IMR-90 (cell line): ENCODE data around the gene LMAN2. TPM values are rescaled to one million over a fixed set of nuclear protein-coding genes. Genes with fewer than 3 reads are reported as not detected.

Source experiments
- ATAC-seq: fragments of 200-7000 bp; cut with Tn5 transposase; 2 replicates; pipeline ENCODE4 v1.9.1; 2020; ENCODE audit warnings: low read depth, mild to moderate bottlenecking, moderate library complexity
- BruUV-seq: library from RNA; stranded (reverse); fragments of 400-500 nt; replicated peaks from 2 replicates; lab custom pipeline; 2021; lab: Mats Ljungman, UMichigan
- CTCF ChIA-PET: fragments of 300-600 bp; formaldehyde crosslinking; extraction: SDS; loops from one replicate; lab custom pipeline; 2021; ENCODE audit warnings: antibody characterized with exemption; lab: Yijun Ruan, JAX
- POLR2A ChIA-PET: fragments of 300-600 bp; sonication (Branson Sonifier 250); formaldehyde crosslinking; loops from one replicate; lab custom pipeline; 2022; ENCODE audit warnings: antibody characterized with exemption; ENCODE audit not compliant: unreplicated experiment; lab: Charles Lee
- DNase-seq: peaks from one replicate; pipeline ENCODE4 v3.0.0; 2013
- H2AFZ ChIP-seq: replicated peaks from 2 replicates; pipeline ENCODE3; 2013; ENCODE audit warnings: low read length, mild to moderate bottlenecking; ENCODE audit not compliant: poor library complexity
- H2AK5ac ChIP-seq: 2 replicates; pipeline ENCODE4 v1.6.1; 2013; ENCODE audit warnings: low read depth, low read length, inconsistent platforms
- H2AK9ac ChIP-seq: replicated peaks from 2 replicates; pipeline ENCODE3; 2013; ENCODE audit warnings: mild to moderate bottlenecking, low read depth, low read length, moderate library complexity; ENCODE audit not compliant: poor library complexity
- H2BK120ac ChIP-seq: 2 replicates; pipeline ENCODE4 v1.6.1; 2013; ENCODE audit warnings: low read depth, low read length, inconsistent platforms
- H2BK15ac ChIP-seq: 3 replicates; pipeline ENCODE4 v1.6.1; 2013; ENCODE audit warnings: low read depth, low read length, inconsistent platforms
- H2BK20ac ChIP-seq: 2 replicates; pipeline ENCODE4 v1.6.1; 2013; ENCODE audit warnings: low read depth, mild to moderate bottlenecking, inconsistent platforms, low read length, moderate library complexity
- H2BK5ac ChIP-seq: 2 replicates; pipeline ENCODE4 v1.6.1; 2013; ENCODE audit warnings: mild to moderate bottlenecking, low read depth, low read length, inconsistent platforms; ENCODE audit not compliant: poor library complexity, severe bottlenecking
- H3K14ac ChIP-seq: replicated peaks from 2 replicates; pipeline ENCODE4 v1.6.1; 2013; ENCODE audit warnings: low read depth, low read length, inconsistent platforms
- H3K18ac ChIP-seq: 2 replicates; pipeline ENCODE4 v1.6.1; 2013; ENCODE audit warnings: low read depth, low read length, control low read depth
- H3K23ac ChIP-seq: 2 replicates; pipeline ENCODE4 v1.6.1; 2013; ENCODE audit warnings: low read depth, low read length, inconsistent platforms
- H3K27ac ChIP-seq: 2 replicates; pipeline ENCODE4 v1.5.1; 2013; ENCODE audit warnings: mild to moderate bottlenecking, control low read depth, low read length; ENCODE audit not compliant: insufficient read depth
- H3K27me3 ChIP-seq: 2 replicates; pipeline ENCODE4 v1.6.1; 2013; ENCODE audit warnings: low read length; ENCODE audit not compliant: control insufficient read depth, insufficient read depth
- H3K36me3 ChIP-seq: 2 replicates; pipeline ENCODE4 v1.6.1; 2013; ENCODE audit warnings: low read length, mixed read lengths; ENCODE audit not compliant: control insufficient read depth, insufficient read depth
- H3K4ac ChIP-seq: 2 replicates; pipeline ENCODE4 v1.6.1; 2013; ENCODE audit warnings: low read depth, low read length, inconsistent platforms
- H3K4me1 ChIP-seq: 2 replicates; pipeline ENCODE4 v1.6.1; 2013; ENCODE audit warnings: low read length, mixed read lengths; ENCODE audit not compliant: control insufficient read depth, insufficient read depth
- H3K4me2 ChIP-seq: 2 replicates; pipeline ENCODE4 v1.6.1; 2013; ENCODE audit warnings: low read depth, mild to moderate bottlenecking, control low read depth, low read length, moderate library complexity
- H3K4me3 ChIP-seq: 2 replicates; pipeline ENCODE4 v1.5.1; 2013; ENCODE audit warnings: low read depth, mild to moderate bottlenecking, control low read depth, low read length, moderate library complexity; ENCODE audit not compliant: insufficient read depth
- H3K56ac ChIP-seq: 2 replicates; pipeline ENCODE4 v1.6.1; 2013; ENCODE audit warnings: low read length, inconsistent platforms; ENCODE audit not compliant: insufficient read depth; ENCODE audit errors: extremely low read depth
- H3K79me1 ChIP-seq, 2 experiments: 2 replicates each; pipeline ENCODE4 v1.6.1; 2013; ENCODE audit warnings: low read length in 2 of 2, inconsistent platforms in 1 of 2, low read depth in 1 of 2
- H3K9ac ChIP-seq: 2 replicates; pipeline ENCODE4 v1.6.1; 2013; ENCODE audit warnings: low read depth, low read length, control low read depth
- H3K9me1 ChIP-seq: 2 replicates; pipeline ENCODE4 v1.6.1; 2013; ENCODE audit warnings: low read length, inconsistent platforms; ENCODE audit not compliant: insufficient read depth
- H3K9me3 ChIP-seq: 2 replicates; pipeline ENCODE4 v1.6.1; 2013; ENCODE audit warnings: low read length; ENCODE audit not compliant: control insufficient read depth, insufficient read depth
- H4K20me1 ChIP-seq: 2 replicates; pipeline ENCODE4 v1.6.1; 2013; ENCODE audit warnings: low read length, inconsistent platforms; ENCODE audit not compliant: insufficient read depth
- H4K5ac ChIP-seq: 2 replicates; pipeline ENCODE4 v1.6.1; 2013; ENCODE audit warnings: mild to moderate bottlenecking, low read depth, low read length, control low read depth
- H4K8ac ChIP-seq, 2 experiments: 2 replicates each; pipeline ENCODE4 v1.6.1; 2013; ENCODE audit warnings: low read depth in 2 of 2, low read length in 2 of 2, control low read depth in 1 of 2, inconsistent platforms in 1 of 2
- H4K91ac ChIP-seq: 2 replicates; pipeline ENCODE4 v1.6.1; 2013; ENCODE audit warnings: low read depth, low read length, inconsistent platforms; ENCODE audit not compliant: insufficient read depth
- BHLHE40 ChIP-seq: fragments of 150-350 bp; IDR thresholded peaks from 2 replicates; pipeline ENCODE4 v1.6.1; 2016; ENCODE audit warnings: mild to moderate bottlenecking, low read depth, low read length
- CEBPB ChIP-seq: IDR thresholded peaks from 2 replicates; pipeline ENCODE4 v1.6.1; 2012; ENCODE audit warnings: low read depth, low read length, improper control_type of control experiment
- CHD1 ChIP-seq: IDR thresholded peaks from 2 replicates; pipeline ENCODE4 v1.6.1; 2012; ENCODE audit warnings: low read depth, low read length, improper control_type of control experiment
- FOS ChIP-seq: fragments of 150-350 bp; IDR thresholded peaks from 2 replicates; pipeline ENCODE4 v1.6.1; 2016; ENCODE audit warnings: low read depth, low read length
- MAFK ChIP-seq: IDR thresholded peaks from 2 replicates; pipeline ENCODE4 v1.6.1; 2012; ENCODE audit warnings: low read depth, low read length, improper control_type of control experiment
- MAZ ChIP-seq: IDR thresholded peaks from 2 replicates; pipeline ENCODE4 v1.6.1; 2012; ENCODE audit warnings: low read depth, mild to moderate bottlenecking, low read length, improper control_type of control experiment, moderate library complexity, borderline replicate concordance
- MXI1 ChIP-seq: IDR thresholded peaks from 2 replicates; pipeline ENCODE4 v1.6.1; 2012; ENCODE audit warnings: low read depth, mild to moderate bottlenecking, low read length, moderate library complexity, borderline replicate concordance
- NFE2L2 ChIP-seq: fragments of 150-350 bp; IDR thresholded peaks from 2 replicates; pipeline ENCODE4 v1.6.1; 2016; ENCODE audit warnings: low read depth, mild to moderate bottlenecking, low read length
- POLR2A ChIP-seq: IDR thresholded peaks from 2 replicates; pipeline ENCODE4 v1.6.1; 2012; ENCODE audit warnings: mild to moderate bottlenecking, low read depth, low read length
- RAD21 ChIP-seq: IDR thresholded peaks from 2 replicates; pipeline ENCODE4 v1.6.1; 2012; ENCODE audit warnings: low read length, improper control_type of control experiment
- RCOR1 ChIP-seq: IDR thresholded peaks from 2 replicates; pipeline ENCODE4 v1.6.1; 2012; ENCODE audit warnings: mild to moderate bottlenecking, low read length, improper control_type of control experiment; ENCODE audit not compliant: insufficient replicate concordance
- RFX5 ChIP-seq: IDR thresholded peaks from 2 replicates; pipeline ENCODE4 v1.8.0; 2012; ENCODE audit warnings: low read depth, mild to moderate bottlenecking, low read length, moderate library complexity
- SMC3 ChIP-seq: fragments of 150-350 bp; IDR thresholded peaks from 2 replicates; pipeline ENCODE4 v1.6.1; 2016; ENCODE audit warnings: low read depth, mild to moderate bottlenecking, antibody characterized with exemption, low read length, moderate library complexity
- WGBS, 2 experiments: methylation state at CpG; one replicate each; pipeline versions ENCODE4 v1.1.5 to v1.1.7; 2013; ENCODE audit warnings: missing lambda C conversion rate in 2 of 2; ENCODE audit not compliant: insufficient read length in 1 of 2; ENCODE audit errors: extremely low coverage in 2 of 2; 5-methylcytosine and 5-hydroxymethylcytosine counted together
- dilution Hi-C: fragments of 300-500 bp; cut with HindIII; formaldehyde crosslinking; loops from one replicate; pipeline ENCODE4 v1.14.3; 2018; ENCODE audit warnings: low sequenced_read_pairs; ENCODE audit not compliant: unreplicated experiment
- in situ Hi-C: fragments of 300-500 bp; cut with MboI; formaldehyde crosslinking; loops from 3 replicates; pipeline ENCODE4 v1.14.3; 2019; ENCODE audit warnings: low sequenced_read_pairs, inconsistent platforms, mixed read lengths
- intact Hi-C: fragments of 100-400 bp; cut with micrococcal nuclease; formaldehyde crosslinking; loops from 2 replicates; pipeline ENCODE4 v1.10.0; 2022
- polyA plus RNA-seq, 3 experiments: library from polyadenylated mRNA; depleted of rRNA; stranded (reverse); fragments of >200 nt; gene quantifications; 2 replicates each; pipeline ENCODE4 v1.2.3, GENCODE V29; 2012; ENCODE audit warnings: low replicate concordance in 1 of 3
- total RNA-seq: library from RNA; depleted of rRNA; stranded (reverse); fragments of >200 nt; gene quantifications from 2 replicates; pipeline ENCODE4 v1.2.3, GENCODE V29; 2012
- TF ChIP-seq, protein P1 (sequence below): fragments of 150-350 bp; IDR thresholded peaks from 2 replicates; pipeline ENCODE4 v1.6.1; 2017; ENCODE audit warnings: mild to moderate bottlenecking, antibody characterized with exemption, low read length, low read depth
- TF ChIP-seq, protein P2 (sequence below): conservative IDR thresholded peaks from 2 replicates; pipeline ENCODE4 v1.5.1; 2012; ENCODE audit warnings: mild to moderate bottlenecking, low read depth, low read length, improper control_type of control experiment
- TF ChIP-seq, protein P3 (sequence below): fragments of 150-350 bp; IDR thresholded peaks from 2 replicates; pipeline ENCODE4 v1.6.1; 2016; ENCODE audit warnings: low read depth, mild to moderate bottlenecking, low read length, moderate library complexity, borderline replicate concordance

LMAN2 gene
- total and polyA plus RNA-seq, 2 of the 4 experiments (the other 2 are of a cell fraction): 253 to 303 TPM

DNA sequence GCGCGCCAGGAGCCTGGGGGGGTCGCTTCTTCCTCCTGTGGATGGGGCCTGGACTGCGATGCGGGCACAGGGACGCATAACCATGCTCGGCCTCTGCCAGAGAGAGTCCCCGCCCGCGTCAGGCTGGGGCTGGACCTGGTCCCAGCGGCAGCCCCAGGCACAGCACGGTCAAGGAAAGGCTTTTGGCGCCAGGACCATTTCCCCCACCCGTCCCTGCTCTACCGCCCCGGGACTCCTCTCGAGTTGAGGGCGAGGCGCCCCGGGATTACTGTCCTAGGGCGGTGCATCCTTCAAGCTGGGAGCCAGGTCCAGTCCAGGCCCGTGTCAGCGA is 40.1 kb downstream of the LMAN2 start:
- Histone ChIP-seq H3K9me1 (0 out of 2 replicates have a peak, but pooled peaks cover 2% of the 10 kb centered on the region), H3K4ac (peak overlapping the region; percentile 32; the same call in 1 of the 2 replicates), H3K27me3 (no peaks in the 10 kb centered on the region), H2BK120ac (no peak overlapping the region), H2BK20ac (no peak overlapping the region), H3K36me3 (peaks cover 10% of the 10 kb centered on the region), H2BK15ac (no peak overlapping the region), H4K91ac (no peak overlapping the region), H3K27ac (peak overlapping the region; percentile 9; the same call in 1 of the 2 replicates), H2AFZ (peak overlapping the region; percentile 77), H4K20me1 (peaks cover 29% of the 10 kb centered on the region), H3K4me3 (peak overlapping the region; percentile 44), H4K8ac (peak overlapping the region in 1 of 2 experiments; percentile 66; a peak in 1 of 4 replicates), H3K79me1 (peaks cover 9 to 53% of the 10 kb centered on the region in 2 experiments; a peak in 3 of 4 replicates), H2BK5ac (no peak overlapping the region), H2AK9ac (peak overlapping the region; percentile 99), H3K56ac (peak overlapping the region; percentile 19; the same call in 1 of the 2 replicates), H3K4me2 (peak overlapping the region; percentile 73), H3K23ac (0 out of 2 replicates have a peak overlapping the region, but pooled peaks have one; percentile 33), H4K5ac (no peak overlapping the region), H2AK5ac (peak overlapping the region; percentile 71; the same call in 1 of the 2 replicates), H3K9me3 (no peaks in the 10 kb centered on the region), H3K18ac (no peak overlapping the region), H3K4me1 (peaks cover 7% of the 10 kb centered on the region; the same call in 1 of the 2 replicates), H3K9ac (peak overlapping the region; percentile 42; the same call in 1 of the 2 replicates), H3K14ac (no peak overlapping the region)
- dilution Hi-C loops: no loop called here
- no peak for DNase-seq
- ATAC-seq: peak; percentile 18
- WGBS, 2 experiments: 0% methylated on average over 2 of the region's 23 CpGs; no CpG with 5 or more reads in 1 of the 2 experiments
- CTCF ChIA-PET: no interaction called here
- BruUV-seq: no TSS peak
- TF ChIP-seq NFE2L2 (no peak), MAFK (no peak), SMC3 (no peak), CHD1 (no peak), RCOR1 (no peak), RAD21 (no peak), POLR2A (no peak), CEBPB (no peak), RFX5 (no peak), FOS (no peak), MXI1 (no peak), BHLHE40 (no peak), MAZ (no peak)
- TF ChIP-seq, protein P1, sequence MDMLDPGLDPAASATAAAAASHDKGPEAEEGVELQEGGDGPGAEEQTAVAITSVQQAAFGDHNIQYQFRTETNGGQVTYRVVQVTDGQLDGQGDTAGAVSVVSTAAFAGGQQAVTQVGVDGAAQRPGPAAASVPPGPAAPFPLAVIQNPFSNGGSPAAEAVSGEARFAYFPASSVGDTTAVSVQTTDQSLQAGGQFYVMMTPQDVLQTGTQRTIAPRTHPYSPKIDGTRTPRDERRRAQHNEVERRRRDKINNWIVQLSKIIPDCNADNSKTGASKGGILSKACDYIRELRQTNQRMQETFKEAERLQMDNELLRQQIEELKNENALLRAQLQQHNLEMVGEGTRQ: no peak
- TF ChIP-seq, protein P2, sequence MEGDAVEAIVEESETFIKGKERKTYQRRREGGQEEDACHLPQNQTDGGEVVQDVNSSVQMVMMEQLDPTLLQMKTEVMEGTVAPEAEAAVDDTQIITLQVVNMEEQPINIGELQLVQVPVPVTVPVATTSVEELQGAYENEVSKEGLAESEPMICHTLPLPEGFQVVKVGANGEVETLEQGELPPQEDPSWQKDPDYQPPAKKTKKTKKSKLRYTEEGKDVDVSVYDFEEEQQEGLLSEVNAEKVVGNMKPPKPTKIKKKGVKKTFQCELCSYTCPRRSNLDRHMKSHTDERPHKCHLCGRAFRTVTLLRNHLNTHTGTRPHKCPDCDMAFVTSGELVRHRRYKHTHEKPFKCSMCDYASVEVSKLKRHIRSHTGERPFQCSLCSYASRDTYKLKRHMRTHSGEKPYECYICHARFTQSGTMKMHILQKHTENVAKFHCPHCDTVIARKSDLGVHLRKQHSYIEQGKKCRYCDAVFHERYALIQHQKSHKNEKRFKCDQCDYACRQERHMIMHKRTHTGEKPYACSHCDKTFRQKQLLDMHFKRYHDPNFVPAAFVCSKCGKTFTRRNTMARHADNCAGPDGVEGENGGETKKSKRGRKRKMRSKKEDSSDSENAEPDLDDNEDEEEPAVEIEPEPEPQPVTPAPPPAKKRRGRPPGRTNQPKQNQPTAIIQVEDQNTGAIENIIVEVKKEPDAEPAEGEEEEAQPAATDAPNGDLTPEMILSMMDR: no peak
- TF ChIP-seq, protein P3, sequence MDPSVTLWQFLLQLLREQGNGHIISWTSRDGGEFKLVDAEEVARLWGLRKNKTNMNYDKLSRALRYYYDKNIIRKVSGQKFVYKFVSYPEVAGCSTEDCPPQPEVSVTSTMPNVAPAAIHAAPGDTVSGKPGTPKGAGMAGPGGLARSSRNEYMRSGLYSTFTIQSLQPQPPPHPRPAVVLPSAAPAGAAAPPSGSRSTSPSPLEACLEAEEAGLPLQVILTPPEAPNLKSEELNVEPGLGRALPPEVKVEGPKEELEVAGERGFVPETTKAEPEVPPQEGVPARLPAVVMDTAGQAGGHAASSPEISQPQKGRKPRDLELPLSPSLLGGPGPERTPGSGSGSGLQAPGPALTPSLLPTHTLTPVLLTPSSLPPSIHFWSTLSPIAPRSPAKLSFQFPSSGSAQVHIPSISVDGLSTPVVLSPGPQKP: no peak
- in situ Hi-C loops: loop anchor here (5.0 kb wide), 1 partner anchor 136 kb away; the partner anchor contains the start of gene PRR7
- intact Hi-C loops: loop anchor here (2.0 kb wide), 2 partner anchors 145 to 189 kb away; no protein-coding TSS in a partner anchor
- POLR2A ChIA-PET: no interaction called here
